Type B pancreatic cell (in vitro differentiated cells): Measurements from ENCODE around the gene GNB1L. TPM values are rescaled to one million over a fixed set of nuclear protein-coding genes. Genes with fewer than 3 reads are reported as not detected.

Source experiments
- DNase-seq: peaks from one replicate; pipeline ENCODE4 v3.0.0; 2021; ENCODE audit warnings: mixed read lengths; ENCODE audit not compliant: unreplicated experiment; ENCODE audit errors: extremely low spot score
- H3K27ac Mint-ChIP-seq: 2 replicates; pipeline ENCODE4 v1.8.0; 2021; ENCODE audit warnings: mild to moderate bottlenecking, mixed read lengths
- H3K27me3 Mint-ChIP-seq: 2 replicates; pipeline ENCODE4 v1.8.0; 2021; ENCODE audit warnings: mixed read lengths
- H3K36me3 Mint-ChIP-seq: 2 replicates; pipeline ENCODE4 v1.8.0; 2021; ENCODE audit warnings: mixed read lengths
- H3K4me1 Mint-ChIP-seq: one replicate; pipeline ENCODE4 v1.8.0; 2021; ENCODE audit warnings: mixed read lengths; ENCODE audit not compliant: unreplicated experiment
- H3K4me3 Mint-ChIP-seq: 2 replicates; pipeline ENCODE4 v1.8.0; 2021; ENCODE audit warnings: mild to moderate bottlenecking, mixed read lengths
- H3K9me3 Mint-ChIP-seq: 2 replicates; pipeline ENCODE4 v1.8.0; 2021; ENCODE audit warnings: mixed read lengths
- CTCF ChIP-seq: fragments of 200-600 bp; sonication (generic); conservative IDR thresholded peaks from 2 replicates; pipeline ENCODE4 v1.5.0; 2021; ENCODE audit warnings: antibody characterized with exemption, mild to moderate bottlenecking
- total RNA-seq: library from RNA; stranded (reverse); gene quantifications from 2 replicates; pipeline ENCODE4 v1.2.1, GENCODE V29; 2021; ENCODE audit warnings: low replicate concordance

Gene GNB1L
- total RNA-seq, 1 donor from 2014 or later = 7.7 TPM

- H3K9me3 Mint-ChIP-seq = no peaks in the 10 kb centered on the region
- DNase-seq = no peak
- no peaks in the 10 kb centered on the region for H3K36me3 Mint-ChIP-seq
- TF ChIP-seq CTCF = no peak
- H3K27ac Mint-ChIP-seq = no peak overlapping the region
- peaks cover 67% of the 10 kb centered on the region for H3K27me3 Mint-ChIP-seq
- no peaks in the 10 kb centered on the region for H3K4me1 Mint-ChIP-seq
- no peak overlapping the region for H3K4me3 Mint-ChIP-seq
These were observed 81.8 kb downstream of the GNB1L start for GRCh38 chr22:19772673-19773469.

- no peaks in the 10 kb centered on the region for H3K36me3 Mint-ChIP-seq
- no peak overlapping the region for H3K27ac Mint-ChIP-seq
- H3K4me1 Mint-ChIP-seq = no peaks in the 10 kb centered on the region
- peaks cover 73% of the 10 kb centered on the region for H3K27me3 Mint-ChIP-seq
- no peak for DNase-seq
- H3K4me3 Mint-ChIP-seq = no peak overlapping the region
- no peaks in the 10 kb centered on the region for H3K9me3 Mint-ChIP-seq
- no peak for TF ChIP-seq CTCF
These were observed 82.3 kb downstream of the GNB1L start for GRCh38 chr22:19772422-19772672.

- TF ChIP-seq CTCF = no peak
- H3K9me3 Mint-ChIP-seq = no peaks in the 10 kb centered on the region
These were observed 84.1 kb downstream of the GNB1L start for GRCh38 chr22:19770349-19771220.

GRCh38 chr22:19769393-19769715 lies 85.3 kb downstream of the GNB1L start:
- H3K27ac Mint-ChIP-seq = no peak overlapping the region
- H3K9me3 Mint-ChIP-seq = no peaks in the 10 kb centered on the region
- H3K36me3 Mint-ChIP-seq = peaks cover 4% of the 10 kb centered on the region
- H3K27me3 Mint-ChIP-seq = peaks cover 84% of the 10 kb centered on the region
- no peak overlapping the region for H3K4me3 Mint-ChIP-seq
- peaks cover 4% of the 10 kb centered on the region for H3K4me1 Mint-ChIP-seq
- TF ChIP-seq CTCF = no peak
- no peak for DNase-seq

More at GRCh38 chr22:19770349-19771220, 84.1 kb downstream of the GNB1L start:
- DNase-seq = no peak
- H3K27me3 Mint-ChIP-seq = peaks cover 76% of the 10 kb centered on the region
- no peak overlapping the region for H3K4me3 Mint-ChIP-seq
- H3K4me1 Mint-ChIP-seq = no peaks in the 10 kb centered on the region
- no peak overlapping the region for H3K27ac Mint-ChIP-seq
- H3K36me3 Mint-ChIP-seq = no peaks in the 10 kb centered on the region

- no peak overlapping the region for H3K27ac Mint-ChIP-seq
- H3K9me3 Mint-ChIP-seq = no peaks in the 10 kb centered on the region
- DNase-seq = no peak
These were observed 87.0 kb downstream of the GNB1L start for GRCh38 chr22:19767427-19768341.

More at GRCh38 chr22:19767427-19768341, 87.0 kb downstream of the GNB1L start:
- Mint-ChIP-seq H3K4me3 (peak overlapping the region; percentile 36), H3K27me3 (peaks cover 85% of the 10 kb centered on the region), H3K36me3 (peaks cover 4% of the 10 kb centered on the region), H3K4me1 (peaks cover 4% of the 10 kb centered on the region)
- TF ChIP-seq CTCF = no peak
